IMR-90 (cell line): ENCODE results near the gene IQCK. TPM values are rescaled to one million over a fixed set of nuclear protein-coding genes. Genes with fewer than 3 reads are reported as not detected.

Experiments used
- ATAC-seq: fragments of 200-7000 bp; cut with Tn5 transposase; 2 replicates; pipeline ENCODE4 v1.9.1; 2020; ENCODE audit warnings: low read depth, mild to moderate bottlenecking, moderate library complexity
- BruUV-seq: library from RNA; stranded (reverse); fragments of 400-500 nt; replicated peaks from 2 replicates; lab custom pipeline; 2021; lab: Mats Ljungman, UMichigan
- CTCF ChIA-PET: fragments of 300-600 bp; formaldehyde crosslinking; extraction: SDS; loops from one replicate; lab custom pipeline; 2021; ENCODE audit warnings: antibody characterized with exemption; lab: Yijun Ruan, JAX
- POLR2A ChIA-PET: fragments of 300-600 bp; sonication (Branson Sonifier 250); formaldehyde crosslinking; loops from one replicate; lab custom pipeline; 2022; ENCODE audit warnings: antibody characterized with exemption; ENCODE audit not compliant: unreplicated experiment; lab: Charles Lee
- DNase-seq: peaks from one replicate; pipeline ENCODE4 v3.0.0; 2013
- H2AFZ ChIP-seq: replicated peaks from 2 replicates; pipeline ENCODE3; 2013; ENCODE audit warnings: low read length, mild to moderate bottlenecking; ENCODE audit not compliant: poor library complexity
- H2AK5ac ChIP-seq: 2 replicates; pipeline ENCODE4 v1.6.1; 2013; ENCODE audit warnings: low read depth, low read length, inconsistent platforms
- H2AK9ac ChIP-seq: replicated peaks from 2 replicates; pipeline ENCODE3; 2013; ENCODE audit warnings: mild to moderate bottlenecking, low read depth, low read length, moderate library complexity; ENCODE audit not compliant: poor library complexity
- H2BK120ac ChIP-seq: 2 replicates; pipeline ENCODE4 v1.6.1; 2013; ENCODE audit warnings: low read depth, low read length, inconsistent platforms
- H2BK15ac ChIP-seq: 3 replicates; pipeline ENCODE4 v1.6.1; 2013; ENCODE audit warnings: low read depth, low read length, inconsistent platforms
- H2BK20ac ChIP-seq: 2 replicates; pipeline ENCODE4 v1.6.1; 2013; ENCODE audit warnings: low read depth, mild to moderate bottlenecking, inconsistent platforms, low read length, moderate library complexity
- H2BK5ac ChIP-seq: 2 replicates; pipeline ENCODE4 v1.6.1; 2013; ENCODE audit warnings: mild to moderate bottlenecking, low read depth, low read length, inconsistent platforms; ENCODE audit not compliant: poor library complexity, severe bottlenecking
- H3K14ac ChIP-seq: replicated peaks from 2 replicates; pipeline ENCODE4 v1.6.1; 2013; ENCODE audit warnings: low read depth, low read length, inconsistent platforms
- H3K18ac ChIP-seq: 2 replicates; pipeline ENCODE4 v1.6.1; 2013; ENCODE audit warnings: low read depth, low read length, control low read depth
- H3K23ac ChIP-seq: 2 replicates; pipeline ENCODE4 v1.6.1; 2013; ENCODE audit warnings: low read depth, low read length, inconsistent platforms
- H3K27ac ChIP-seq: 2 replicates; pipeline ENCODE4 v1.5.1; 2013; ENCODE audit warnings: mild to moderate bottlenecking, control low read depth, low read length; ENCODE audit not compliant: insufficient read depth
- H3K27me3 ChIP-seq: 2 replicates; pipeline ENCODE4 v1.6.1; 2013; ENCODE audit warnings: low read length; ENCODE audit not compliant: control insufficient read depth, insufficient read depth
- H3K36me3 ChIP-seq: 2 replicates; pipeline ENCODE4 v1.6.1; 2013; ENCODE audit warnings: low read length, mixed read lengths; ENCODE audit not compliant: control insufficient read depth, insufficient read depth
- H3K4ac ChIP-seq: 2 replicates; pipeline ENCODE4 v1.6.1; 2013; ENCODE audit warnings: low read depth, low read length, inconsistent platforms
- H3K4me1 ChIP-seq: 2 replicates; pipeline ENCODE4 v1.6.1; 2013; ENCODE audit warnings: low read length, mixed read lengths; ENCODE audit not compliant: control insufficient read depth, insufficient read depth
- H3K4me2 ChIP-seq: 2 replicates; pipeline ENCODE4 v1.6.1; 2013; ENCODE audit warnings: low read depth, mild to moderate bottlenecking, control low read depth, low read length, moderate library complexity
- H3K4me3 ChIP-seq: 2 replicates; pipeline ENCODE4 v1.5.1; 2013; ENCODE audit warnings: low read depth, mild to moderate bottlenecking, control low read depth, low read length, moderate library complexity; ENCODE audit not compliant: insufficient read depth
- H3K56ac ChIP-seq: 2 replicates; pipeline ENCODE4 v1.6.1; 2013; ENCODE audit warnings: low read length, inconsistent platforms; ENCODE audit not compliant: insufficient read depth; ENCODE audit errors: extremely low read depth
- H3K79me1 ChIP-seq, 2 experiments: 2 replicates each; pipeline ENCODE4 v1.6.1; 2013; ENCODE audit warnings: low read length in 2 of 2, inconsistent platforms in 1 of 2, low read depth in 1 of 2
- H3K9ac ChIP-seq: 2 replicates; pipeline ENCODE4 v1.6.1; 2013; ENCODE audit warnings: low read depth, low read length, control low read depth
- H3K9me1 ChIP-seq: 2 replicates; pipeline ENCODE4 v1.6.1; 2013; ENCODE audit warnings: low read length, inconsistent platforms; ENCODE audit not compliant: insufficient read depth
- H3K9me3 ChIP-seq: 2 replicates; pipeline ENCODE4 v1.6.1; 2013; ENCODE audit warnings: low read length; ENCODE audit not compliant: control insufficient read depth, insufficient read depth
- H4K20me1 ChIP-seq: 2 replicates; pipeline ENCODE4 v1.6.1; 2013; ENCODE audit warnings: low read length, inconsistent platforms; ENCODE audit not compliant: insufficient read depth
- H4K5ac ChIP-seq: 2 replicates; pipeline ENCODE4 v1.6.1; 2013; ENCODE audit warnings: mild to moderate bottlenecking, low read depth, low read length, control low read depth
- H4K8ac ChIP-seq, 2 experiments: 2 replicates each; pipeline ENCODE4 v1.6.1; 2013; ENCODE audit warnings: low read depth in 2 of 2, low read length in 2 of 2, control low read depth in 1 of 2, inconsistent platforms in 1 of 2
- H4K91ac ChIP-seq: 2 replicates; pipeline ENCODE4 v1.6.1; 2013; ENCODE audit warnings: low read depth, low read length, inconsistent platforms; ENCODE audit not compliant: insufficient read depth
- BHLHE40 ChIP-seq: fragments of 150-350 bp; IDR thresholded peaks from 2 replicates; pipeline ENCODE4 v1.6.1; 2016; ENCODE audit warnings: mild to moderate bottlenecking, low read depth, low read length
- FOS ChIP-seq: fragments of 150-350 bp; IDR thresholded peaks from 2 replicates; pipeline ENCODE4 v1.6.1; 2016; ENCODE audit warnings: low read depth, low read length
- WGBS, 2 experiments: methylation state at CpG; one replicate each; pipeline versions ENCODE4 v1.1.5 to v1.1.7; 2013; ENCODE audit warnings: missing lambda C conversion rate in 2 of 2; ENCODE audit not compliant: insufficient read length in 1 of 2; ENCODE audit errors: extremely low coverage in 2 of 2; 5-methylcytosine and 5-hydroxymethylcytosine counted together
- dilution Hi-C: fragments of 300-500 bp; cut with HindIII; formaldehyde crosslinking; loops from one replicate; pipeline ENCODE4 v1.14.3; 2018; ENCODE audit warnings: low sequenced_read_pairs; ENCODE audit not compliant: unreplicated experiment
- in situ Hi-C: fragments of 300-500 bp; cut with MboI; formaldehyde crosslinking; loops from 3 replicates; pipeline ENCODE4 v1.14.3; 2019; ENCODE audit warnings: low sequenced_read_pairs, inconsistent platforms, mixed read lengths
- intact Hi-C: fragments of 100-400 bp; cut with micrococcal nuclease; formaldehyde crosslinking; loops from 2 replicates; pipeline ENCODE4 v1.10.0; 2022
- polyA plus RNA-seq, 3 experiments: library from polyadenylated mRNA; depleted of rRNA; stranded (reverse); fragments of >200 nt; gene quantifications; 2 replicates each; pipeline ENCODE4 v1.2.3, GENCODE V29; 2012; ENCODE audit warnings: low replicate concordance in 1 of 3
- total RNA-seq: library from RNA; depleted of rRNA; stranded (reverse); fragments of >200 nt; gene quantifications from 2 replicates; pipeline ENCODE4 v1.2.3, GENCODE V29; 2012

IQCK gene
- total and polyA plus RNA-seq, 2 of the 4 experiments (the other 2 are of a cell fraction) = 4.1 to 5.4 TPM

GRCh38 chr16:19853132-19853741 lies 135.2 kb downstream of the IQCK start:
- in situ Hi-C loops = no loop called here
- Histone ChIP-seq H3K23ac (no peak overlapping the region), H3K9me1 (no peaks in the 10 kb centered on the region), H4K20me1 (no peaks in the 10 kb centered on the region), H3K18ac (no peak overlapping the region), H3K27me3 (no peaks in the 10 kb centered on the region), H3K4ac (no peak overlapping the region), H3K4me3 (no peak overlapping the region), H2BK20ac (no peak overlapping the region), H2AFZ (no peak overlapping the region), H4K5ac (no peak overlapping the region), H2AK5ac (no peak overlapping the region), H2BK120ac (no peak overlapping the region), H3K27ac (no peak overlapping the region), H2BK5ac (no peak overlapping the region), H2BK15ac (no peak overlapping the region), H3K56ac (no peak overlapping the region), H4K8ac (no peak overlapping the region), H3K4me1 (no peaks in the 10 kb centered on the region), H3K9me3 (no peaks in the 10 kb centered on the region), H3K14ac (no peak overlapping the region), H4K91ac (no peak overlapping the region), H3K36me3 (no peaks in the 10 kb centered on the region), H2AK9ac (no peak overlapping the region), H3K9ac (no peak overlapping the region), H3K79me1 (no peaks in the 10 kb centered on the region), H3K4me2 (no peak overlapping the region)
- intact Hi-C loops = no loop called here
- WGBS, 2 experiments = 33% methylated on average over 1 of the region's 8 CpGs; no CpG with 5 or more reads in 1 of the 2 experiments
- dilution Hi-C loops = no loop called here
- ChIA-PET POLR2A (no interaction called here), CTCF (interaction anchor here (0.6 kb wide), 1 partner anchor 131 kb away, joined by 4 read pairs; no protein-coding TSS in a partner anchor)
- no TSS peak for BruUV-seq
- TF ChIP-seq FOS (no peak), BHLHE40 (no peak)
- ATAC-seq = no peak
- no peak for DNase-seq
